ENCODE results near the gene MRFAP1L1.
"Not testable (repeated sequence)": the region's sequence is repeated elsewhere in the genome, so short reads cannot be mapped to it uniquely, and the experiment has no call there.

DNA sequence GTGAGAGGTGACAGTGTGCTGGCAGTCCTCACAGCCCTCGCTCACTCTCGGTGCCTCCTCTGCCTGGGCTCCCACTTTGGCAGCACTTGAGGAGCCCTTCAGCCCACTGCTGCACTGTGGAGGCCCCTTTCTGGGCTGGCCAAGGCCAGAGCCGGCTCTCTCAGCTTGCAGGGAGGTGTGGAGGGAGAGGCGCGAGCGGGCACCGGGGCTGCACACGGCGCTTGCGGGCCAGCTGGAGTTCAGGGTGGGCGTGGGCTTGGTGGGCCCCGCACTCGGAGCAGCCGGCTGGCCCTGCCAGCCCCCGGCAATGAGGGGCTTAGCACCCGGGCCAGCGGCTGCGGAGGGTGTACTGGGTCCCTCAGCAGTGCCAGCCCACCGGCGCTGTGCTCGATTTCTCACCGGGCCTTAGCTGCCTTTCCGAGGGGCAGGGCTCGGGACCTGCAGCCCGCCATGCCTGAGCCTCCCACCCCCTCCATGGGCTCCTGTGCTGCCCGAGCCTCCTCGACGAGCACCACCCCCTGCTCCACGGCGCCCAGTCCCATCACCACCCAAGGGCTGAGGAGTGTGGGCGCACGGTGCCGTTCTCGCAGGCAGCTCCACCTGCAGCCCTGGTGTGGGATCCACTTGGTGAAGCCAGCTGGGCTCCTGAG, 37.0 kb downstream of the MRFAP1L1 start:
- TF ChIP-seq POLR2A, POLR2AphosphoS5 (IDR thresholded peaks at IDR 0.05): not testable (repeated sequence)
- TF ChIP-seq, protein P1, sequence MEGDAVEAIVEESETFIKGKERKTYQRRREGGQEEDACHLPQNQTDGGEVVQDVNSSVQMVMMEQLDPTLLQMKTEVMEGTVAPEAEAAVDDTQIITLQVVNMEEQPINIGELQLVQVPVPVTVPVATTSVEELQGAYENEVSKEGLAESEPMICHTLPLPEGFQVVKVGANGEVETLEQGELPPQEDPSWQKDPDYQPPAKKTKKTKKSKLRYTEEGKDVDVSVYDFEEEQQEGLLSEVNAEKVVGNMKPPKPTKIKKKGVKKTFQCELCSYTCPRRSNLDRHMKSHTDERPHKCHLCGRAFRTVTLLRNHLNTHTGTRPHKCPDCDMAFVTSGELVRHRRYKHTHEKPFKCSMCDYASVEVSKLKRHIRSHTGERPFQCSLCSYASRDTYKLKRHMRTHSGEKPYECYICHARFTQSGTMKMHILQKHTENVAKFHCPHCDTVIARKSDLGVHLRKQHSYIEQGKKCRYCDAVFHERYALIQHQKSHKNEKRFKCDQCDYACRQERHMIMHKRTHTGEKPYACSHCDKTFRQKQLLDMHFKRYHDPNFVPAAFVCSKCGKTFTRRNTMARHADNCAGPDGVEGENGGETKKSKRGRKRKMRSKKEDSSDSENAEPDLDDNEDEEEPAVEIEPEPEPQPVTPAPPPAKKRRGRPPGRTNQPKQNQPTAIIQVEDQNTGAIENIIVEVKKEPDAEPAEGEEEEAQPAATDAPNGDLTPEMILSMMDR (IDR thresholded peaks at IDR 0.05 in 8 of 11, conservative IDR thresholded peaks at IDR 0.05 in 3 of 11): not testable (repeated sequence)

Data from spleen (tissue), 7 donors.